GM18867 (cell line): ENCODE measurements around the gene IFT43.
"Not testable (repeated sequence)": the region's sequence is repeated elsewhere in the genome, so short reads cannot be mapped to it uniquely, and the experiment has no call there.

Experiments used
- ATAC-seq: cut with Tn5 transposase; IDR thresholded peaks from one replicate; pipeline ENCODE4 v1.9.1; 2021; ENCODE audit warnings: mild to moderate bottlenecking, moderate library complexity; ENCODE audit not compliant: unreplicated experiment

Gene IFT43

DNA sequence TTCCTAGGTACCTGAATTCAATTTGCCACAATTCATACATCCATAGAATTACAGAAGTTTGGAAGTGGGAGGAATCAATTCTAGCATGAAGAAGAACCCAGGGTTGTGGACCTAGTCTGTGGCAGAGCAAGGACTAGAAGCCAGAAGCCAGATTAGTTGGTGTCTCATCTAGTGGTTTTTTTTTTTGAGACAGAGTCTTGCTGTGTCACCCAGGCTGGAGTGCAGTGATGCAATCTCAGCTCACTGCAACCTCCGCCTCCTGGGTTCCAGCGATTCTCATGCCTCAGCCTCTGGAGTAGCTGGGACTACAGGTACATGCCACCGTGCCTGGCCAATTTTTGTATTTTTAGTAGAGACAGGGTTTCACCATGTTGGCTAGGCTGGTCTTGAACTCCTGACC, 24.1 kb downstream of the IFT43 start:
- not testable (repeated sequence) for ATAC-seq

DNA sequence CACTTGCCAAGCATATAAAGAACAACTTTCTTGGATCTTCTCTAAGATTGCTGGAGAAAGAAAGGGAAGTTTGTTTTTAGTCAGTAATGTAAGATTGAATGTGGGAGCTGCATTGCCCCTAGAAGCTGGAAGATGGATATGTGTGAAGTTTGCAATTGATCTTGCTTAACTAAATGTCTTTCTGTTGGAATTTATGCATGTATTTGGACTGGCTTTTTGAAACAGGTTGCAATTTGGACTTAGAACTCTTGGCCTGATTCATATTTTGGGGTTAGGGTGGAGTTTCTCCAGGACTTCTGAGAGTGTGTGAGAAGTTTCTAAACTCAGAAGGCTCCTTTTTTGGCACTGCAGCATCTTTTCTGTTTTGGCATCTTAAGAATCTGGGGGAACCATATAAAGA, 26.4 kb downstream of the IFT43 start:
- no peak for ATAC-seq

DNA sequence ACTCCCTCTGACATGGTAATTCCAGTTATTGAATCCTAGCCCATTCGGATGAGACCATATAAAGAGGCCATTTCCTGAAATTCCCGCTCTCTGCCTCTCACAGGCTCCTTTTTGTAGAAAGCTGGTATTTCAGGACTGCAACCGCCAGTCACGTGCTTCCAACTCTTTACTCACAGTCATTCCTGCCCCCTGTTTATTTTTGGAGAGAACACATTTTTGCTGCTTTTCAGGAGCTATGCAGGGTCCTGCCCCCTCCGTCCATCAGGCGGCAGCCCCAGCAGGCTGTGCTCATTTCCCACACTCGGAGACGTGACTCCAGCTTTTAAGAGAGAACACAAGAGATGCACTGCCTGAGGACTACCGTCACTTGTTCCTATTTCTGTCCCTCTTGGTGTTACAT, 26.8 kb downstream of the IFT43 start:
- no peak for ATAC-seq

DNA sequence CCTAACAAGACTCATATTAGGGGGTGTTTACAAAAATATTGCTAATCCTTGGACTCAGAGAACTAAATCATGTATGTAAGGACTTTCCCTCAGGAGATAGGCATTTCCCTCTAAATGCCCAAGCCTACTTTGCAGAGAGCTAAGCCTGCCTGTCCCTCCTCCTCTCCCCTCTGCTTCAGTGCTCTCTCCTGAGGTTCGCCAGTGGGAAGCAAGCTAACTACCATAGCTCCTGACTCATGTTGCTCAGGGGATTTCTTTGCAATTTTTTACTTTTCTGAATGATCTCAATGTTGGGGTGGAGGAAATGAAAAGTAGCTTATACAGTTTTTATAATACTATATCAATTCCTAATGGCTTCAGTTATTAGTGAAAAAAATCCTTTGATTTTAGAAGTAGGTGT, 29.6 kb downstream of the IFT43 start:
- no peak for ATAC-seq

DNA sequence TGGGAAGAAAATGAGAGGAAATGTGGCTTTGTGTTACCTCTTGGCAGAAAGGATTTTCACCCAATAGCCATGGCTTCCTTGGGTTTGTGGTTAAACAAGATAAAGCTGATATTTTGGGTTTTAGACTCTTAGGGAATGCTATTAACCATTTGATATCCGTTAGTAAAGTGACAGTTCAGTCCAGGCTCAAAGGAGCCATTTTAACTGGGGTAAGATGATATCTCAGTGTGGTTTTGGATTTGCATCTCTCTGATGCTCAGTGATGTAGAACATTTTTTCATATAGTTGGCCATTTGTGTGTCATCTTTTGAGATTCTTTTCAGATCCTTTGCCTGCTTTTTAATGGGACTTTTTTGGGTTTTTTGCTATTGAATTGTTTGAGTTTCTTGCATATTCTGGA, 30.1 kb downstream of the IFT43 start:
- ATAC-seq = no peak

DNA sequence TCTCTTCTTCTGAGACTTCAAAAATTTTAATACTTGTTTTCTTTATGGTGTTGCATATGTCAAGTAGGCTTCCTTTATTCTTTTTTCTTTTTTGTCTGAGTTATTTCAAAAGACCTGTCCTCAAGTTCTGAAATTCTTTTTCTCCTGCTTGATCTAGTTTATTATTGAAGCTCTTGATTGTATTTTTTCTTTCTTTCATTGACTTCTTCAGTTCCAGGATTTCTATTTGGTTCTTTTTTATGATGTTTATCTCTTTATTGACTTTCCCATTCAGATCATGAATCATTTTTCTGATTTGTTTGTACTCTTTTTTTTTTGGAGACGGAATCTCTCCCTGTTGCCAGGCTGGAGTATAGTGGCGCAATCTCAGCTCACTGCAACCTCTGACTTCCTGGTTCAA, 34.1 kb downstream of the IFT43 start:
- no peak for ATAC-seq

DNA sequence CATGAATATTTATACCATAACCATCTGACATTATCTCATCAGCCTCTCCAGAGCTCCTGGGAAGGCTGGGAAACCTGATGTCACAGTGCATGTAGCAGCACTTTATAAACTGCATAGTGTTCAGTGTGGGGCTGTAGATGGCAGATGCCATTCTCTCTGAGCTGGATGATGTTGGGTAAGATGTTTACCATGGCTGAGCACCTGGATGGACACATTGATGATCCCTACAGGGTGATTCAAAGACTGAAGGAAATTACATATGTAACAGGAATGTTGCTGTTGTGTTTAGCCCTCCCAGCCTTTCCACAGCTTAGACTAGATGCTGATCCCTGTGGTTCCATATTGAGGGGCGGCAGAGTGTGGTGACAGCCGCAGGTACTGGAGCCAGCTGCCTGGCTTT, 37.4 kb downstream of the IFT43 start:
- no peak for ATAC-seq

DNA sequence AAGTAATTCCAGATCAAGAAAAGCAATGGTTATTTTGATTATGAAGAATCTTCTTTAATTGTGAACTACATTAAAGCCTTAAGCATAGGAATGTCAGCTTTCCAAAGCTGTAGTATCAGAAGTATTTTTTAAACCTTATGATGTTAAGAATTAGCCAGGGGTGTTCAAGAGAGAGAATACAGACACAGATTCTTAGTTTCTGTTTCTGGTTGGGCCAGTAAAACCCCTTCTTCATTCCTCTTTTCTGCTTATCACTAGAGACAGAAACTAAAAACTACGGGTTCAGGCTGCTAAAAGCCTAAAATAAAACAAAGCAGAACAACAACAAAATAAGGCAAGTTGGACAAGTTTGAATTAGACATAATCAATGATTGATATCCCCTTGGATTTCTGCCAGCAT, 38.2 kb downstream of the IFT43 start:
- ATAC-seq = no peak

DNA sequence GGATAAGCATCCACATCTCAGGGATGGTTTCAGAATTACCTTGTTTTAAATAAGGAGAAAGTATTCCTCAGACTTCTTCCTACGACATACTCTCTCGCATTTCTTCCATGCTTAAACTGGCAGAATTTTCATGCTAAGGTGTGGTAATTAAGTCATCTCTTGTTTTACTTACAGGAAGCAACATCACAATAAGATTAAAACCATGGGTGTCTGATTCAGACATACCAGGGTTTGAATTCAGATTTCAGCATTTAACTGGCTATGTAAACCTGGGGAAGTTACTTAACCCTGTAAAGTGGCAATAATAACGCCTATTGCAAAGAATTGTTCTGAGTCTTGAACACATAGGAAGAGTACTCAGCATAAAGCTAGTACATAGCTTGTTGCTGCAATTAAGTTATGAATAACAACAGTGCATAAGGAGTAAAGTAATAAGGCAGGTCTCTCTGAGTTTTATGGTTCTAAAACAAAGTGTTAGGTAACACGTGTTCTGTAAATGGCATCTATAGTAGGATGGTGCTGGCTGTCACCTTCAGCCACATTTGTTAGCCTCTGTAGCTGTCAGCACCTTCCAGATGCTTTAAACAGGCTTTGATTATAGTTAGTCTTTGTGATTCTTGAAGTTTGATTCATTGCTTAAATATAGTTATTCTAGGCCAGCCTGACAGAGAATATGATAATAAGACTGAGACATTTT, 38.8 kb downstream of the IFT43 start:
- no peak for ATAC-seq

DNA sequence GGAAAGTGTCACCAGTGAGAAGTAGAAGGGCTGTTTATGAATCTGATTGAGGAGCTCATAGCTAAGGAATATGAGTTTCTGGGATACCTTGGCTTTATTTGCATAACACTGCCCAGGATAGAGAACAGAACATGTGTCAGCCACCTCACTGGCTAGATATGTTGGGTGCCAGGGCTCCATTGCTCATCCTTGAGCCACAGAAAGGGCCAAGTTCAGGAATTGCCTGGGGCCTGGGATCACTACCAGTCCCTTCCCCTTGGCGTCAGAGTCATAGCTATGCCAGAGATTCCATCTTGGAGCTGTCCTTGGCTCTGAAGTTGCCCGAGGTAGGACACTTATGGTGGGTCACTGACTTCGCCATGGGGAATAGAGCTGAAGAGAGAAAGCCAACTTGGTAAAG, 49.0 kb downstream of the IFT43 start:
- ATAC-seq = no peak

DNA sequence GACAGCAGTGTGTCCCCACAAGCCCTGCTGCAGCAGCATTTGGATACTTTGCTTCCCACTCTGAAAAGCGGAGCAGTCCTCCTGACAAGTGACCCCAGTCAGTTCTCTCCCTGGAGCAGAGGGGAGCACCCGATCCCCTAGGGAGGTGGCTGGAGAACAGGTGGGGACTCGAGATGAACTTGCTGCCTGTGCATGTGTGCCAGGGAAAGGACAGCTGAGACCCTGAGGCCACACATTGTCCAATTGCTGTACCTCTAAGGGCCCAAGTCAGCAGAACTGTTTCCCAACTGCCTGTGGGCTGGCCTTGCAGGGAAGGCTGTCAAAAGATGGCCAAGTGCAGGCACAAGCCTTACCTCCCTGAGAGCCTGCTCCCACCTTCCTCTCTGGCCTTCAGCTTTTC, 55.1 kb downstream of the IFT43 start:
- ATAC-seq = no peak

DNA sequence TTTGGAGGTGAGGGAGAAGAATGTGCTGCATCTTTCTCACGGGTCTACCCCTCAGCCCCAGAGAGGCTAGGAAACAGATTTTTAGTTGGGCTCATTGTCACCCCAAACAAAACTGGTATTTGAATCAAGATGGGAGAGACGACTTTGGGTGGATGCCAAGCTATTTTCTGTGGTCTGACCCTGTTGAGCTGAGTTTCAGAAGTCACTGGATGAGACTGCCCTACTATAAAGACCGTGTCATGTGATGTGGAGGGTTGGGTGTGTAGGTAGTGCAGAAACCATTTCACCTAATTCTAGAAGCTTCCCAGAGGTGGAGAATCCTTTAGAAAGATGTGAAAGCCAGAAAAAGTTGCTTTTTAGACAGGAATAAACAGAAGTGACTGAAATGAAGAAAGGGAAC, 60.2 kb downstream of the IFT43 start:
- ATAC-seq = no peak

DNA sequence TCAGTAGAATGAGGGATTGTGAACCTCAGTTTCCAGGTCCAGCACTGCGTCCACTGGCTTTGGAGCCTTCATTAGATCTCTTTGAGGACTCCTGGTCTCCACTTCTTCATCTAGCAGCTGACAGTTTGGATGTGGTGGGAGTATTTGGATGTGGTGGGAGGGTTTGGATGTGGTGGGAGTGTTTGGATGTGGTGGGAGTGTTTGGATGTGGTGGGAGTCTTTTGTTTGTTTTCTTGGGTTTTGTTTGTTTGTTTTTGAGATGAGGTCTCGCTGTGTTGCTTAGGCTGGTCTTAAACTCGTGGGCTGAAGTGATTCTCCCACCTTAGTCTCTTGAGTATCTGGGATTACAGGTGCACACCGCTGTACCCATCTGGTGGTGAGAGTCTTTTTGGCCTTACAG, 64.7 kb downstream of the IFT43 start:
- ATAC-seq = no peak

DNA sequence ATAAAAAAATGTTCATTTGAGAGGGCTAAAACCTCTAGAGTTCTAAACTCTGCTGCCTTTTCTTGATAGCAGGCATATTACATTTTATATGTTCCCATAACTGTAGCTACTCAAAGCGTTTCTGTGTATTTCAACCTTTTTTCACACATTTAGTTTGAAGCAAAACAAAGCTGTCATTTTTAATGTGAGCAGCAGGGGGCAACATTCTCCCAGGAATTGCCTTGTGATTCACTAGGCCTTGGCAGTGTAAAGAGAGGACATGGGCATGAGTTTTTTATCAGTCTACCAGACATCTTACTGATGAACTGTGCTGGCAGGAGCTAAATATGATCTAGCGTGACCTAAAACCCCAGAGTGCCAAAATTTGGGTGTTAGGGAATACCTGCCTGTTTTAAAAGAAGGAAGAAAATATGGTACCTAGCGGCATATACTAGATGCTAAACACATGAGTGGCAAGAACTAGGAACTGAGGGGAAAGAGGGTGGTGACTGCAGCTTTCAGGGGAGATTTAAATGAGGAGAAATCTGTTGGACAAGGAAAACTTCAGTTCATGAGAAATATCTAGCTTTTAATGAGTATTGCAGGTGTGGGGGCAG, 65.3 kb downstream of the IFT43 start:
- no peak for ATAC-seq

DNA sequence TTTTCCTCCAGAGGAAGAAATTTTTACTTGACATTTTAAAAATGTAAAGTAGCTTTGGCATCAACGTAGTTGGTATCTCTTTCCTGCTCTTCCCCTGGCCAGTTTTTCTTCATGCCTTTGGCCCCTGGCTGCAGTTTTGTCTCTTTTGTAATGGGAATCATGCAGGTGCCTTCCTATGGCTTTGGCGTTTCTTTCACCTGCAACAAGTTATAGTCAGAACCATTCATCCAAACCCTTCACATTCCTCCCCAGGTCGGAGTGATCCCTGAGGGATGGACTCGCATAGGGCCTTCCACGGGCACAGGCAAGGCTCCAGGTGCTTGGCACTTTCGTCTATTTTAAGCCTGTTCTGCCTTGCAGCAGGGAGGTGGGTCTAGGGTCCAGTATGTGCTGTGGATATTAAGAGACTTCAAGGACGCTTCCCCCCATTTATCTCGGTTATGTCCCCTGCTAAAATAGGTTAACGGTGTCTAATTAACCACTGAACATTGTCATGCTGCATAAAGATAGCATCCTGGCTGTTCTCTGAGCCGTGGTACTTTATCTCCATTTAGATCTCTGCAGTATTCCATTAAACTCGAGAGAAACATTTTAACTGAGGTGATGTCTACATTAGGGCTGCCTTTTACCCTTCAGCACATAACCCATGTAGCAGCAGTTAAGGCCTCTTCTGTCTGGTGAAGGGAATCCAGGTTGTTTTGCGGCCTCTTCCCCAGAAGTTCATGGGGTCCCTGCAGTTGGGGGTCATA, 66.3 kb downstream of the IFT43 start:
- no peak for ATAC-seq

DNA sequence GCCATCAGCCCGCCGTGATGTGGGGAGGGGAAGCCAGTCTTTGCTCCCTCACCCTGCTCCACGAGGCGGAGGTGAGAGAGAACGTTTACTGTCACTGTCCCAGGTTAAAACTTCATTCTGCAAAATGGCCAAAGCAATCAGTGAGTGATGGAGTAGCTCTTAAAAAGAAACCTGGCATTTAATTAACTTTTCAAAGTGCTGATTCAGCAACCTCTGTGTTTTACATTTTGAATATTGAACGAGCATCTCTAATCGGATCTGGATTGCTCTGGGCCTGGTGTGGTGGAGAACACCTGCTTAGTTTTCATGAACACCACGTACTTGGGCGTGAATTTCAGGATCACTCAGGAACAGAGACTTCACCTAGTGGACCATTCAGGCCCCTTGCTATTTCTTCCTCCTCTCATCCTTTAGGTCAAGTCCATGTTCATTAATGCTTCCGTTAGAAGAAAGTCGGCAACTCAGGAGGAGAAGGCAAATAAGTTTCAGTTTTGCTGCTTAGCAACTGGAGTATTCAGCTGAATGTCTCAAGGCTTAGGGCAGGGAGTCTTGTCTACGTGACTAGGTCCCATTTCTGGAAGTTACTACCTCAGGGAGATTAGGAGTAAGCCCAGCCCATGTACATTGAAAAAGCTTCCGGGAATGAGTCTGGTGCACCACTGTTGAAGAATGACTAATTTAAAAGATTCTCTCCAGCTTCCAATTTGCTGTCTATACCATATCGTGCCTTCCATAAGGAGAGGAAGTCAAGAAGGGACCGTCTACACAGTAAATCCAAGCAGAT, 68.2 kb downstream of the IFT43 start:
- ATAC-seq = no peak

DNA sequence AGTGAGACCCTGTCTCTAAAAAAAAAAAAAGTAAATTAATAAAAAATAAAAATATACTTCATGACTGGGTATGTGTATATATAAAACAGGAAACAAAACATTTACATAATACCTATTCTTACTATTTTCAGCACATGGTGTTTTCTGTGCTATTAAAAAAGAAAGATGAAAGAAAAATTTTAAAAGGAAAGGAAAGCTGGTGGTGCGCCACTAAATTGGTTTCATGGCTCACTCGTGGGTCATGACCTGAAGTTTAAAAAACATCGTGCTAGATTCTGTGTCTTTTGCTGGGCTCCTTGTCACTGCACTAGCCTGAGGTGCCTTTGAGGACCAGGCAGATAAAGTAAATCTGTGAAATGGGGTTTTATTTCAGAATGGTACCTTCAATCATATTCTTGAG, 69.8 kb downstream of the IFT43 start:
- ATAC-seq = no peak

DNA sequence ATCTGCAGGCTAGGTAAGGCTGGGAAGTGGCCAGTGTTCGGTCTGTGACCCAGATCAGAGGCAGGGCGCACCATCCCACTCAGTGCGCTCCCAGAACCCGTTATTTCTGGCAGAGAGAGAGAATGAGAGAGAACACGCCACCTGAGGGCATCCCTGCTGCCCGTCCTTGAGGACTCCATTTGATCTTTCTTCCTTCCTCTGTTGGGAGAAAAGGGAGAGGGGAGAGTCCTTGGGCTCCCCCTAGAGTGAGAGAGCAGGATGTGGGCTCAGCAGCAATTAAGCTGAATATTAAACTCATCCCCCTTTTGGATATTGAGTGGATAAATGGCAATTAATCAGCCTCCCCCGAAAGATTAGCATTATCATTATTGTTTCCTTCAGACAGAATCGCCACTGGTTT, 70.6 kb downstream of the IFT43 start:
- ATAC-seq = no peak

DNA sequence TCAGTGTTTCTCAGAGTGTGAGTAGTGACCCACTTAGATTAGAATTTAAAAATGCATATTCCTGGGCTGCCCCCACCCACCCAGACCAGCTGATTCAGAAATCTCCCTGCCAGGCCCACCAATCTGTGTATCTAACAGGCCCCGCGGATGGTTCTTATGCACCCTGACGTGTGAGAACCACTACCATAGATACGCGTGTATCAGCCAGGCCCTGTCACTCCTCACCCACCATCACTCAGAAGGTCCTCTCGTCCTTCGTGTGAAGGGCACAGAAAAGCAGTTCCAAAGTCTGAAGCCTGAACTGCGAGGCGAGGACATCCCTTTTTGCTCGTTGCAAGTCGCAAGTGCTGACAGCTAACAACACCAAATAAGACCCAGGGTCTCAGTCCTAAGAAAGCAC, 72.4 kb downstream of the IFT43 start:
- no peak for ATAC-seq

DNA sequence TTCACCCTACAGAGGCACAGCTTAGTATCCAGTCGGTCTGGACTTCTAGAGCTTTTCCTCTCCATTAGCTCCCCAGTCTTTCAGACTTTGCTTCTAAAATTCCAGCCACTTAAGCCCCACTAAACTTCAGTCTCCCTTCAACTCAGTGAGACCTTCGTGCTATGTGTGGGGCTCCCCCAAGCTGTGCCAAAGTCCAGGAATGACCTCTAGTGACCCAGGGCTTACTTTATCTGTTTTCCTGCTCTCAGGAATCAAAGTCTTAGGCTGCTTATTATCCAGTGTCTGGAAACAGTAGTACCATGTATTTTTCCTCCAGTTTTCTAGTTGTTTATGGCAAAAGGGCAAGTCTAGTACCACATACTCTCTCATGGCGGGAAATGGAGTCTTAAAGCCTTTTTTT, 77.8 kb downstream of the IFT43 start:
- no peak for ATAC-seq

DNA sequence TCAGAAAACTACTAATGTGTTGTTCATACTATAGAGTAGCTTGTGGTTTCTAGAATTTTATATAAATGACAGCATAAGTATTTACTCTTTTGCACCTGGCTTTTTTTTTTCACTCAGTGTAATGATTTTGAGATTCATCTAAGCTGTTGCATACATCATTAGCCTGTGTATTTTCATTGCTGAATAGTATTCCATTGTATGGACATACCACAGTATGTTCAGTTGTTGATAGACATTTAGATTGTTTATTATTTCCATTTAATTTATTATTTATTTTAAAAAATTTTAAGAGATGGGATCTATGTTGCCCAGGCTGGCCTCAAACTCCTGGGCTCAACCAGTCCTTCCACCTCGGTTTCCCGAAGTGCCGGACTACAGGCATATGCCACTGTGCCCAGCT, 80.0 kb downstream of the IFT43 start:
- ATAC-seq = no peak

DNA sequence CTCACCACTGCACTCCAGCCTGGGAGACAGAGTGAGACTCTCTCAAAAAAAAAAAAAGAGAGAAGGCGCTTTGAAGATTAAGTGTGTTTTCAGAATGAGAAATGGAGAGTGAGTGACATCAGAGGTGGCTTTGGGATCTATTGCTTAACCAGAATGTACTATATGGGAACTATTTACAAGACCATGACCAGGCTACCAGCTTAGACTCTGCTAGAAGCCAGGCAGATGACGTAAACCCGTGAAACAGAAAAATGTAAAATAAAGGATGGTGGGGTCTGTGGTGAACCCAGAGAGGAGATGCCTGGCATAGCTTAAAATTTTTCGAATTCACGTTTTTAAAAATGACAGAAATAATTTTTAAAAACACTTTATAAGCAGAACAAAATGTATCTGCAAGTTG, 82.0 kb downstream of the IFT43 start:
- no peak for ATAC-seq
